ENCODE measurements around the gene CMTM7.

DNA sequence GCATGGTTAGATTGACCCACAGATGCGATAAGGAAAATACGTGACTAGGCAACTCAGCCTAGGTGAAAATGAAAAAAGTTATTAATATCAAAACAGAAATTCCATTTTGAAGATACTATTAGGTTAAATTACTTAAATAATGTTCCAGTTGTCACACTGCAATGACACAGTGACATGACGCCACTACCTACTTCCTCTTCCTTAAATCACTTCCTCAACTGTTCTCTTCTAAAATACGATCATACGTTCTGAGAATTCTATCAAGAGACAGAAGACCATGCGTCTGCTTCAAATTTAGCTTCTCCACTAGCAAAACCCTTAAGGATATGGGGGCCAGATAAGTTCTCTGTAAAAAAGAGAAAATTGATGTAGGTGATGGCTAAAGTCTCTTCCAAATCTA, 92.8 kb downstream of the CMTM7 start:
- TF ChIP-seq SIN3A (IDR thresholded peaks at IDR 0.05; ENCODE audit: low read depth) (no peak), CEBPB (IDR thresholded peaks at IDR 0.05; ENCODE audit: low read depth) (no peak), RAD21 (IDR thresholded peaks at IDR 0.05; ENCODE audit: low read depth) (no peak), POLR2AphosphoS5 (IDR thresholded peaks at IDR 0.05; ENCODE audit: low read depth, low read length) (no peak), POLR2A (IDR thresholded peaks at IDR 0.05; ENCODE audit: borderline replicate concordance, extremely low read depth, insufficient read depth, insufficient read length) (no peak), ZNF274 (IDR thresholded peaks at IDR 0.05; ENCODE audit: low read depth, low read length) (no peak), EZH2 (IDR thresholded peaks at IDR 0.05) (no peak), SP1 (IDR thresholded peaks at IDR 0.05; ENCODE audit: low read depth) (no peak), ZFX (IDR thresholded peaks at IDR 0.05) (no peak), EZH2phosphoT487 (IDR thresholded peaks at IDR 0.05; ENCODE audit: borderline replicate concordance) (no peak), SRF (IDR thresholded peaks at IDR 0.05; ENCODE audit: low read depth) (no peak)
- TF ChIP-seq, protein P1, sequence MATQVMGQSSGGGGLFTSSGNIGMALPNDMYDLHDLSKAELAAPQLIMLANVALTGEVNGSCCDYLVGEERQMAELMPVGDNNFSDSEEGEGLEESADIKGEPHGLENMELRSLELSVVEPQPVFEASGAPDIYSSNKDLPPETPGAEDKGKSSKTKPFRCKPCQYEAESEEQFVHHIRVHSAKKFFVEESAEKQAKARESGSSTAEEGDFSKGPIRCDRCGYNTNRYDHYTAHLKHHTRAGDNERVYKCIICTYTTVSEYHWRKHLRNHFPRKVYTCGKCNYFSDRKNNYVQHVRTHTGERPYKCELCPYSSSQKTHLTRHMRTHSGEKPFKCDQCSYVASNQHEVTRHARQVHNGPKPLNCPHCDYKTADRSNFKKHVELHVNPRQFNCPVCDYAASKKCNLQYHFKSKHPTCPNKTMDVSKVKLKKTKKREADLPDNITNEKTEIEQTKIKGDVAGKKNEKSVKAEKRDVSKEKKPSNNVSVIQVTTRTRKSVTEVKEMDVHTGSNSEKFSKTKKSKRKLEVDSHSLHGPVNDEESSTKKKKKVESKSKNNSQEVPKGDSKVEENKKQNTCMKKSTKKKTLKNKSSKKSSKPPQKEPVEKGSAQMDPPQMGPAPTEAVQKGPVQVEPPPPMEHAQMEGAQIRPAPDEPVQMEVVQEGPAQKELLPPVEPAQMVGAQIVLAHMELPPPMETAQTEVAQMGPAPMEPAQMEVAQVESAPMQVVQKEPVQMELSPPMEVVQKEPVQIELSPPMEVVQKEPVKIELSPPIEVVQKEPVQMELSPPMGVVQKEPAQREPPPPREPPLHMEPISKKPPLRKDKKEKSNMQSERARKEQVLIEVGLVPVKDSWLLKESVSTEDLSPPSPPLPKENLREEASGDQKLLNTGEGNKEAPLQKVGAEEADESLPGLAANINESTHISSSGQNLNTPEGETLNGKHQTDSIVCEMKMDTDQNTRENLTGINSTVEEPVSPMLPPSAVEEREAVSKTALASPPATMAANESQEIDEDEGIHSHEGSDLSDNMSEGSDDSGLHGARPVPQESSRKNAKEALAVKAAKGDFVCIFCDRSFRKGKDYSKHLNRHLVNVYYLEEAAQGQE (IDR thresholded peaks at IDR 0.05; ENCODE audit: low read depth), result no peak
- TF ChIP-seq, protein P2, sequence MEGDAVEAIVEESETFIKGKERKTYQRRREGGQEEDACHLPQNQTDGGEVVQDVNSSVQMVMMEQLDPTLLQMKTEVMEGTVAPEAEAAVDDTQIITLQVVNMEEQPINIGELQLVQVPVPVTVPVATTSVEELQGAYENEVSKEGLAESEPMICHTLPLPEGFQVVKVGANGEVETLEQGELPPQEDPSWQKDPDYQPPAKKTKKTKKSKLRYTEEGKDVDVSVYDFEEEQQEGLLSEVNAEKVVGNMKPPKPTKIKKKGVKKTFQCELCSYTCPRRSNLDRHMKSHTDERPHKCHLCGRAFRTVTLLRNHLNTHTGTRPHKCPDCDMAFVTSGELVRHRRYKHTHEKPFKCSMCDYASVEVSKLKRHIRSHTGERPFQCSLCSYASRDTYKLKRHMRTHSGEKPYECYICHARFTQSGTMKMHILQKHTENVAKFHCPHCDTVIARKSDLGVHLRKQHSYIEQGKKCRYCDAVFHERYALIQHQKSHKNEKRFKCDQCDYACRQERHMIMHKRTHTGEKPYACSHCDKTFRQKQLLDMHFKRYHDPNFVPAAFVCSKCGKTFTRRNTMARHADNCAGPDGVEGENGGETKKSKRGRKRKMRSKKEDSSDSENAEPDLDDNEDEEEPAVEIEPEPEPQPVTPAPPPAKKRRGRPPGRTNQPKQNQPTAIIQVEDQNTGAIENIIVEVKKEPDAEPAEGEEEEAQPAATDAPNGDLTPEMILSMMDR (IDR thresholded peaks at IDR 0.05 in 2 of 3, conservative IDR thresholded peaks at IDR 0.05 in 1 of 3; ENCODE audit: borderline replicate concordance in 1 of 3, insufficient read depth in 1 of 3, low read depth in 2 of 3, low read length in 2 of 3), result no peak
- TF ChIP-seq, protein P3, sequence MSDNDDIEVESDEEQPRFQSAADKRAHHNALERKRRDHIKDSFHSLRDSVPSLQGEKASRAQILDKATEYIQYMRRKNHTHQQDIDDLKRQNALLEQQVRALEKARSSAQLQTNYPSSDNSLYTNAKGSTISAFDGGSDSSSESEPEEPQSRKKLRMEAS (IDR thresholded peaks at IDR 0.05), result no peak

All from HCT116 (cell line).